H1 (cell line): Measurements from ENCODE around the gene SERPINH1. TPM values are rescaled to one million over a fixed set of nuclear protein-coding genes. Genes with fewer than 3 reads are reported as not detected.

ENCODE experiments used
- BCL11A ChIP-seq, 2 experiments: IDR thresholded peaks; one replicate each; pipeline ENCODE4 v1.6.1; 2011; ENCODE audit warnings: low read depth in 2 of 2, low read length in 2 of 2, mild to moderate bottlenecking in 2 of 2
- POLR2A ChIP-seq, 2 experiments: IDR thresholded peaks; 1 replicate in 1 of 2; 2 replicates in 1 of 2; pipeline ENCODE4 v1.6.1; 2011; ENCODE audit warnings: low read depth in 2 of 2, low read length in 2 of 2, mild to moderate bottlenecking in 2 of 2; ENCODE audit errors: control extremely low read depth in 1 of 2
- POLR2AphosphoS5 ChIP-seq: IDR thresholded peaks from 2 replicates; pipeline ENCODE4 v1.6.1; 2011; ENCODE audit warnings: low read depth, low read length
- TAF7 ChIP-seq: optimal IDR thresholded peaks from 2 replicates; pipeline ENCODE3; 2011; ENCODE audit warnings: low read depth, mild to moderate bottlenecking, inconsistent platforms, low read length, moderate library complexity, borderline replicate concordance
- TBP ChIP-seq: IDR thresholded peaks from 2 replicates; pipeline ENCODE4 v1.6.1; 2011; ENCODE audit warnings: low read depth, low read length, improper control_type of control experiment
- USF2 ChIP-seq: IDR thresholded peaks from 2 replicates; pipeline ENCODE4 v1.6.1; 2011; ENCODE audit warnings: low read length, improper control_type of control experiment
- polyA plus RNA-seq, 7 experiments: library from polyadenylated mRNA; depleted of rRNA in 3 of 7; stranded (reverse) in 5 of 7; unstranded in 2 of 7; fragments of >200 nt in 5 of 7; fragments of 200-250 nt in 2 of 7; gene quantifications; 1 replicate in 5 of 7; 2 replicates in 1 of 7; 4 replicates in 1 of 7; pipeline versions ENCODE4 v1.2.1 to v1.2.3, GENCODE V29; 2011 to 2013; ENCODE audit warnings: missing spikeins in 2 of 7, mixed read lengths in 2 of 7
- total RNA-seq: library from RNA; stranded (reverse); fragmentation: NEBNext Ultra II Directional; extraction: Animal tissue kit (Norgen Biotek cat#: 25700); gene quantifications from 2 replicates; pipeline ENCODE4 v1.2.1, GENCODE V29; 2021

The SERPINH1 gene
- total and polyA plus RNA-seq, 2 of the 8 experiments (the other 6 are each of a cell fraction or from before 2014, with no cell fraction given) = 420 to 621 TPM

- TF ChIP-seq USF2 (no peak), TAF7 (peak; percentile 84), POLR2AphosphoS5 (peak; percentile 78), BCL11A (IDR thresholded peaks at IDR 0.05; ENCODE audit: low read depth in 2 of 2, low read length in 2 of 2) (no peak), TBP (peak; percentile 89), POLR2A (IDR thresholded peaks at IDR 0.05; ENCODE audit: control extremely low read depth in 1 of 2, low read depth in 2 of 2, low read length in 2 of 2) (peak; percentile 77 to 86; a peak in 2 of 3 replicates)
These were observed at the start of gene SERPINH1 (continued) for GRCh38 chr11:75562048-75562835.
